K562 (cell line): Measurements from ENCODE around the gene NBEAL2. TPM values are rescaled to one million over a fixed set of nuclear protein-coding genes. Genes with fewer than 3 reads are reported as not detected.

ENCODE experiments used
- CREB5 ChIP-seq: fragments of 250-450 bp; sonication (Bioruptor Pico); IDR thresholded peaks from 2 replicates; pipeline ENCODE4 v1.5.0; 2020; ENCODE audit warnings: mild to moderate bottlenecking
- CTBP1 ChIP-seq: fragments of 450-650 bp; IDR thresholded peaks from 2 replicates; pipeline ENCODE4 v1.6.1; 2016; ENCODE audit warnings: borderline replicate concordance
- CTCFL ChIP-seq: IDR thresholded peaks from 2 replicates; pipeline ENCODE4 v1.6.1; 2011; ENCODE audit warnings: borderline replicate concordance, low read depth, mild to moderate bottlenecking, moderate library complexity, low read length; ENCODE audit not compliant: insufficient read depth, poor library complexity, severe bottlenecking
- CXXC5 ChIP-seq: fragments of 250-450 bp; sonication (Bioruptor Pico); IDR thresholded peaks from 2 replicates; pipeline ENCODE4 v1.8.0; 2022; ENCODE audit warnings: inconsistent platforms, mild to moderate bottlenecking, moderate library complexity
- FIP1L1 ChIP-seq: fragments of 200-400 bp; formaldehyde crosslinking; IDR thresholded peaks from 2 replicates; pipeline ENCODE4 v1.6.1; 2018; ENCODE audit warnings: mild to moderate bottlenecking, low read depth, low read length; ENCODE audit not compliant: poor library complexity, severe bottlenecking
- FUS ChIP-seq: fragments of 200-400 bp; formaldehyde crosslinking; optimal IDR thresholded peaks from 2 replicates; pipeline ENCODE3; 2017; ENCODE audit warnings: low read depth, low read length
- GTF2B ChIP-seq: IDR thresholded peaks from 2 replicates; pipeline ENCODE4 v1.6.1; 2011; ENCODE audit not compliant: insufficient read length; ENCODE audit errors: extremely low read depth
- NFIC ChIP-seq: fragments of 450-650 bp; IDR thresholded peaks from 2 replicates; pipeline ENCODE4 v1.6.1; 2017; ENCODE audit warnings: mild to moderate bottlenecking, inconsistent platforms
- NR2F6 ChIP-seq: fragments of 450-650 bp; formaldehyde crosslinking; IDR thresholded peaks from 2 replicates; pipeline ENCODE4 v1.4.0; 2020; ENCODE audit warnings: mild to moderate bottlenecking
- POLR2A ChIP-seq: fragments of 450-650 bp; conservative IDR thresholded peaks from 2 replicates; pipeline ENCODE4 v1.6.1; 2016
- POLR2H ChIP-seq: IDR thresholded peaks from 2 replicates; pipeline ENCODE4 v1.6.1; 2016; ENCODE audit warnings: missing genetic modification characterization, low read depth, mild to moderate bottlenecking, control low read depth, missing compliant biosample characterization, moderate library complexity
- RFX7 ChIP-seq: fragments of 250-450 bp; sonication (Bioruptor Pico); IDR thresholded peaks from 2 replicates; pipeline ENCODE4 v1.5.1; 2021; ENCODE audit warnings: mild to moderate bottlenecking
- ZKSCAN8 ChIP-seq: fragments of 200-800 bp; sonication (Bioruptor generic); IDR thresholded peaks from 2 replicates; pipeline ENCODE4 v1.6.1; 2016; ENCODE audit warnings: missing genetic modification characterization, missing compliant biosample characterization
- ZNF280B ChIP-seq: fragments of 250-450 bp; sonication (Bioruptor Pico); IDR thresholded peaks from 2 replicates; pipeline ENCODE4 v1.5.1; 2021; ENCODE audit warnings: mild to moderate bottlenecking
- polyA plus RNA-seq, 8 experiments: library from polyadenylated mRNA; depleted of rRNA in 4 of 8; stranded (reverse) in 5 of 8; unstranded in 3 of 8; fragments of >200 nt; fragmentation: Nextera tagmentation in 2 of 8; fragmentation: Illumina TruSeq in 1 of 8; extraction: Ambion mirVana in 2 of 8; extraction: Trizol in 1 of 8; gene quantifications; 2 replicates each; pipeline versions ENCODE4 v1.2.1 to v1.2.3, GENCODE V29; 2011 to 2014; ENCODE audit warnings: inconsistent platforms in 1 of 8, missing spikeins in 1 of 8
- total RNA-seq, 7 experiments: library from RNA; depleted of rRNA in 6 of 7; stranded (reverse); fragments of >200 nt in 6 of 7; fragmentation: Illumina TruSeq in 2 of 7; extraction: Trizol in 2 of 7; gene quantifications; 2 replicates each; pipeline versions ENCODE4 v1.2.1 to v1.2.3, GENCODE V29; 2011 to 2021; ENCODE audit warnings: low replicate concordance in 1 of 7
- TF ChIP-seq, protein P1 (sequence below): fragments of 250-450 bp; sonication (Bioruptor Pico); IDR thresholded peaks from 2 replicates; pipeline ENCODE4 v1.5.0; 2022; ENCODE audit warnings: mild to moderate bottlenecking
- TF ChIP-seq, protein P2 (sequence below), 2 experiments: fragments of 450-650 bp in 1 of 2; sonication (generic) in 1 of 2; formaldehyde crosslinking; conservative IDR thresholded peaks; 2 replicates each; pipeline versions ENCODE4 v1.4.0 to v1.8.1; 2020 to 2022; ENCODE audit warnings: mild to moderate bottlenecking in 1 of 2, missing genetic modification reagents in 1 of 2
- TF ChIP-seq, protein P3 (sequence below): fragments of 250-450 bp; sonication (Bioruptor Pico); IDR thresholded peaks from 2 replicates; pipeline ENCODE4 v1.8.0; 2022; ENCODE audit warnings: moderate library complexity, mild to moderate bottlenecking, inconsistent platforms

The NBEAL2 gene
- total and polyA plus RNA-seq, 9 of the 15 experiments (the other 6 are each of a cell fraction or from before 2014, with no cell fraction given) = 0.06 to 114 (median 29.6) TPM

DNA sequence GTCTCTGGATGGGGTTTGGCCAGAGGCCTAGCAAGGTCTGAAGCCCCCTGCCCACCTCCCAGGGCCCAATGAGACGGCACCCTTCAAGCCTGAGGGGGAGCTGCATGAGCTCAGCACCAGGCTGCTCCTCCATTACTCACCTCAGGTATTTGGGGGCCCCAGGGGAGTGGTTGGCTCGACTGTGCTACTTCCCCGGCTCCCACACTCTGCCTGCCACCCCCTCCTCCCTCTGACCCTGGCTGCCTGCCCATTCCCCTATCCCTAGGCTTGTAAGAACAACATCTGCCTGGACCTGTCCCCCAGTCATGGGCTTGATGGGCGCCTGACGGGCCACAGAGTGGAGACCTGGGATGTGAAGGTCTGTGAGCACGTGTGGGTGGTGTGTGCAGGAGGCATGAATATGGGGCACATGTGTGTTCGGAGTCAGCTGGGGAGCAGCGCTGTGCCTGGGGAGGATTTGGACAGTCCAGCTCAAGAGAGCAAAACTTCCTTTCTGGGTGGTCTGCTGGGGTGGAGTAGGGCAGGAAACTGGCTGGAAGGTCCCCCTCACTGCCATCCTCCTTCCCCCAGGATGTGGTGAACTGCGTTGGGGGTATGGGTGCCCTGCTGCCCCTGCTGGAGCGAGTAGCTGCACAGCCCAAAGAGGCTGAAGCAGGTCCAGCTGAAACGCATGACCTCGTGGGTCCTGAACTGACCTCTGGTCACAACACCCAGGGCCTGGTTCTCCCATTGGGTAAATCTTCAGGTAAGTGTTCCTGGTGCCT, 17.4 kb downstream of the NBEAL2 start (continued):
- TF ChIP-seq ZNF280B (CRISPR knock-in tag) (no peak), ZKSCAN8 (CRISPR knock-in tag) (no peak), FUS (no peak), CTBP1 (no peak), POLR2H (tag) (no peak), CXXC5 (no peak), POLR2A (peak; percentile 31; the same call in 1 of the 2 replicates), GTF2B (no peak), NFIC (peak; percentile 41), RFX7 (CRISPR knock-in tag) (no peak), CREB5 (CRISPR knock-in tag) (no peak), CTCFL (no peak), FIP1L1 (no peak), NR2F6 (CRISPR knock-in tag) (no peak)
- TF ChIP-seq, protein P1, sequence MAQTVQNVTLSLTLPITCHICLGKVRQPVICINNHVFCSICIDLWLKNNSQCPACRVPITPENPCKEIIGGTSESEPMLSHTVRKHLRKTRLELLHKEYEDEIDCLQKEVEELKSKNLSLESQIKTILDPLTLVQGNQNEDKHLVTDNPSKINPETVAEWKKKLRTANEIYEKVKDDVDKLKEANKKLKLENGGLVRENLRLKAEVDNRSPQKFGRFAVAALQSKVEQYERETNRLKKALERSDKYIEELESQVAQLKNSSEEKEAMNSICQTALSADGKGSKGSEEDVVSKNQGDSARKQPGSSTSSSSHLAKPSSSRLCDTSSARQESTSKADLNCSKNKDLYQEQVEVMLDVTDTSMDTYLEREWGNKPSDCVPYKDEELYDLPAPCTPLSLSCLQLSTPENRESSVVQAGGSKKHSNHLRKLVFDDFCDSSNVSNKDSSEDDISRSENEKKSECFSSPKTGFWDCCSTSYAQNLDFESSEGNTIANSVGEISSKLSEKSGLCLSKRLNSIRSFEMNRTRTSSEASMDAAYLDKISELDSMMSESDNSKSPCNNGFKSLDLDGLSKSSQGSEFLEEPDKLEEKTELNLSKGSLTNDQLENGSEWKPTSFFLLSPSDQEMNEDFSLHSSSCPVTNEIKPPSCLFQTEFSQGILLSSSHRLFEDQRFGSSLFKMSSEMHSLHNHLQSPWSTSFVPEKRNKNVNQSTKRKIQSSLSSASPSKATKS (CRISPR knock-in tag) = no peak
- TF ChIP-seq, protein P2, sequence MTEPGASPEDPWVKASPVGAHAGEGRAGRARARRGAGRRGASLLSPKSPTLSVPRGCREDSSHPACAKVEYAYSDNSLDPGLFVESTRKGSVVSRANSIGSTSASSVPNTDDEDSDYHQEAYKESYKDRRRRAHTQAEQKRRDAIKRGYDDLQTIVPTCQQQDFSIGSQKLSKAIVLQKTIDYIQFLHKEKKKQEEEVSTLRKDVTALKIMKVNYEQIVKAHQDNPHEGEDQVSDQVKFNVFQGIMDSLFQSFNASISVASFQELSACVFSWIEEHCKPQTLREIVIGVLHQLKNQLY (CRISPR knock-in tag; conservative IDR thresholded peaks at IDR 0.05) = no peak
- TF ChIP-seq, protein P3, sequence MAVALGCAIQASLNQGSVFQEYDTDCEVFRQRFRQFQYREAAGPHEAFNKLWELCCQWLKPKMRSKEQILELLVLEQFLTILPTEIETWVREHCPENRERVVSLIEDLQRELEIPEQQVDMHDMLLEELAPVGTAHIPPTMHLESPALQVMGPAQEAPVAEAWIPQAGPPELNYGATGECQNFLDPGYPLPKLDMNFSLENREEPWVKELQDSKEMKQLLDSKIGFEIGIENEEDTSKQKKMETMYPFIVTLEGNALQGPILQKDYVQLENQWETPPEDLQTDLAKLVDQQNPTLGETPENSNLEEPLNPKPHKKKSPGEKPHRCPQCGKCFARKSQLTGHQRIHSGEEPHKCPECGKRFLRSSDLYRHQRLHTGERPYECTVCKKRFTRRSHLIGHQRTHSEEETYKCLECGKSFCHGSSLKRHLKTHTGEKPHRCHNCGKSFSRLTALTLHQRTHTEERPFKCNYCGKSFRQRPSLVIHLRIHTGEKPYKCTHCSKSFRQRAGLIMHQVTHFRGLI (CRISPR knock-in tag) = no peak
